GM18502 (cell line): ENCODE data around the gene DDRGK1.
"Not testable (repeated sequence)": the region's sequence is repeated elsewhere in the genome, so short reads cannot be mapped to it uniquely, and the experiment has no call there.

ENCODE experiments used
- ATAC-seq: cut with Tn5 transposase; IDR thresholded peaks from one replicate; pipeline ENCODE4 v1.9.1; 2021; ENCODE audit warnings: mild to moderate bottlenecking; ENCODE audit not compliant: unreplicated experiment, poor library complexity

The DDRGK1 gene

DNA sequence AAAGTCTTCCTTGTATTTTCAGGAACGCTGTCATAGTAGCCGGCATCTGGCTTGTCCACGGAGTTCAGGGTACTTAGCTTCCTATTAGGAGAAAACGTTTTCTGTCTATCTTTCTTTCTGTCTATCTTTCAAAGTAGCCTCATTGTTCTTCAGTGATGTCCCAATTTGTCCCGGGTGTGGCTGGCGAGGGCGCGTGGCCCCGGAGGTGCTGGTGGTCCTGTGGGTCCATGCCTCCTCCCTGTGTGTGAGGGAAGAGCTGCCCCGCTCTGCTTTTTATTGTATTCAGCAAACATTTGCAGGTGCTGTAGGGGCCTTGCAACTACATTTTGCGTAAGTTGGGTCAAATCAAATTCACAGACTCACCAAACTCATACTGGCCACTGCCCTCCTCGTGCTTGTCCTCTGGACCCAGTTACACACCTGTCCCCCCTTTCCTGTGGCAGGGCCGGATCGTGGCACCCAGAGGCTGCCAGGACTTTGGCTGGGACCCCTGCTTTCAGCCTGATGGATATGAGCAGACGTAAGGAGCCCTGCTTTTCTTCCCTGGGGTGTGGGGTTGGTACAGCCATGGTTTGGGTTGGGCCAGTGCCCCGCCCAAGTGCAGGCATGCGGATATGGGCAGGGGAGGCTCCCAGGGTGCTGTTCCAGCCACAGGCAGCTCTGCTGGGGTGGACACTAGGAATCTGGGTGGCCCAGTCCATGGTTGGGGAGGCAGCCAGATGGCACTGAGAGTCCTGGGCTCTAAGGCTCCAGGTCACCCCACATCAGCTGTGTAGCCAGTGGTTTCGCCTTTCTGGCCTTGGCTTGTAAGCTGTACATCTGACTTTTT, 17.1 kb upstream of the DDRGK1 start:
- ATAC-seq: no peak

DNA sequence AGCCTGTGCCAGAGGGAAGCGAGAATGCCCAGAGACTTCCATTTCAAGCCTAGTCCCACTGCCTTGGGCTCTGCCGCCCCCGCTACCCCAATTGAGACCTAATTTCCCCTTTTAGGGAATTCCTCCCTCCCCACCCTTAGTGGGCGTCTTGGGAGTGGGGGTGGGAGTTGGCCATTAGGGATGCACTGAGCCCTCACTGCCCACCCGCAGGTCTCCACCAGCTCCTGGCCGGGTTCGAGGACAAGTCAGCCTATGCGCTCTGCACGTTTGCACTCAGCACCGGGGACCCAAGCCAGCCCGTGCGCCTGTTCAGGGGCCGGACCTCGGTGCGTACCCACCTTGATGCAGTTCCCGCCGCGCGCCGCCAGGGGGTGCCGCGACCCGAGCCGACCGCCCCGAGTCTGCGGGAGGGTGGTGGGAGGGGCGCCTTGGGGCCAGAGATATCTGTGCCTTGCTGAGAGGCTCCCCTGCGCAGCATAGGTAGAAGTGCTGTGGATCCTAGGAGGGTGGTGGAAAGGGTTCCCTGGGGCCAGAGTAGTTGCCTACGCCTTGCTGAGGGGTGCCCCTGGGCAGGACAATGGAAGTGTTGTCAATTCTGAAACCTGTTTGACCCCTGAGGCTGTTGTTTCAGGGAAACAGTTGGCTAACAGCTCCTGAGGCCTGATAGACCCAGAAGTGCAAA, 14.0 kb upstream of the DDRGK1 start:
- ATAC-seq: peak; percentile 72

DNA sequence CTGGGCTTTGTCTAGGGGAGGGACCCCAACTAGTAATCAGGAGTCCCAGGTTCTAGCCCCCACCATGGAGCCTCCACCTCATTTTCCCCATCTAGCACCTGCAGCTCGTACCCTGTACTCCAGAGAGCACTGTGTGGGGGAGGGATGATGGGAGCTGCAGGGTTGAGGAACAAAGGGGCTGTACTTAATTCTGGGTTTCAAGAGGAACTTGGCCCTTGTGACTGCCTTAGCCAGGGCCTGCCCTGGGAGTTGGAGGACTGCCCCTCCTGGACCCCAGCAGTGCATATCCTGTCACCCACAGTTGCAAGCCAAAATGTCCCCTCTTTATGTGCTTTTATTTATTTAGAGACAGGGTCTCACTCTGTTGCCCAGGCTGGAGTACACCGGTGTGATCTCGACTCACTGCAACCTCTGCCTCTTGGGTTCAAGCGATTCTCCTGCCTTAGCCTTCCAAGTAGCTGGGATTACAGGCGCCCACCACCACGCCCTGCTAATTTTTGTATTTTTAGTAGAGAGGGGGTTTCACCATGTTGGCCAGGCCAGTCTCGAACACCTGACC, 11.0 kb upstream of the DDRGK1 start:
- ATAC-seq: not testable (repeated sequence)

DNA sequence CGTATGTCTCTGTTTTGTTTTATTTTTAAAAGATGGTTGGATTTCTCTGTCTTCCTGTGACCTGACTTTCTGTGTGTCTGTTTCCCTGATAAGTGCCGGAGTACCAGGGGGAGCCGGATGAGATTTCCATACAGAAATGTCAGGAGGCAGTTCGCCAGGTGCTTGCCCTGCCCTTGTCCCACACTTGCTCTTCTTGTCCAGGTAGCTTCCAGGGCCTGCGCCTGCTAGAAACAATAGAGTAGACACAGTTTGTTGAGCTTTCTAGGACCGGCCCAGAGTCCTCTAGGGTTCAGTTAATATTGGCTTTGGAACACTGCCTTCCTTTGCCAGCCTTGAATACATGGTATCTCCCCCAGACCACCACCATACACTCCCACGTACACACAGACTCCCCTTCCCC, 8.7 kb upstream of the DDRGK1 start:
- no peak for ATAC-seq

DNA sequence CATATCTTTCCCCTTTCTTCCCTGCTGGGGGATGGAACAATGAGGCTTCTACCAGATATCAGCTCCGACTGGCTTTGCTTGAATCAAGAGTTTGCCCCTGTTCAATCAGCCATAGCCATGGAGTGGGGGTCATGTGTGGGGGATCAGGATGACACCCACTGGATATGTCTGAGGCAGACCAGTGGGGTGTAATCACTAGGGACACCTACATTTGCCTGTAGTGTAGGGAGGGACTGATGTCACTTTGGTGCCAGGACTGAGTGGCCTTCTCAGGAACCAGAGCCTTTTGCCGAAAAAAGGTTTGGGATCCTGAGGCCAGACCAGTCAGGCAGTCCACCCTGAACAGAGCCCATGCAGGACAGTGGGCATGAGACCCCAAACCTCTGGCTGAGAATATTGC, 5.9 kb upstream of the DDRGK1 start:
- no peak for ATAC-seq

DNA sequence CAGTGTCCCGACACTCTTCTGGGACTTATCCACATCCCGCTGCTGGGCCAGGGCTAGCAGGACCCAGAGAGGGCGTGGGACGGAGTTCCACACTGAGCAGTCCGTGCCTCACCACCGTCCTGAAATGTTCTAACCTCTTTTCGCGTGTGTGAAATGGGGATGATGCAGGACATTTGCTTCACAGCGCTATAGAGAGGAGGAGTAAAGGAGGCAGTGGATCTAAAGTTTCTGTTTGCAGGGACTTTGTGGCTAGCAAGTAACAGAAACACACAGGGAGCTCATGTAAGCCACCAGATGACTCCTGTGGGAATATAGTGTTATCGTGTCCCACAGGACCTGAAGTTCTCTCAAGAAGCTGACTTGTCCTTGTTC, 5.5 kb upstream of the DDRGK1 start:
- ATAC-seq: peak; percentile 9

DNA sequence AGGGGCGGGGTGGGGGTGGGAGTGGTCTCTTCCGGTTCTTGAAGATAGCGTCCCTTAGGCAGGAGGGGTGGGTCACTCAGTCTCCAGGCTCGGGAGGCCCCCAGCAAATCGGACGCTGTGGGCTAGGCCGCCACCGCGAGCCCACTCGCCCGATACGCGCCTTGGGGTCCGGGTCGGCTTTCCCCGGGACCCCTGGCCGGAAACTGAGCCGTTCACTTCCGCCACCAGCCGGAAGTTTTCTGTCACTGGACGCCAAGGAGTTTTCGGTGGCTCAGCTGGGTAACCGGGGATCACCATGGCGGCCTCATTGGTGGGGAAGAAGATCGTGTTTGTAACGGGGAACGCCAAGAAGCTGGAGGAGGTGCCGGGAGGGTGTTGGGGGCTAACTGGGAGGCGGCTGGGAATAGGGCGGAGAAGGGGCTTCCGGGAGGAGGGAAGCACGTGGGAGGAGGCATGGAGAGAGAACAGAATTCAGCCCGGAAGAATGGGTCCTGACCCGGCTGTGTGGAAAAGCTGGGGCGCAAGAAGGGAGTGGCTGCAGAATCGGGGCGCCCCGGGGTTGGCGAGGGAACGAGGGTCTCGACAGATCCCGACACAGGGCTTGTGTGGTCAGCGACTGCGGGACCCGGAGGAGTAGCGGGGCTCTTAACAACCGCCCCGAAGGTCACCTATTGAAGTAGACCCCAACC, 4.9 kb upstream of the DDRGK1 start, which contains the start of gene ITPA:
Gene ITPA (plus strand): TSS at position 242 of the 689 bp plus-strand sequence. CDS start 54 bp downstream, at position 296.
- ATAC-seq: peak; percentile 48

DNA sequence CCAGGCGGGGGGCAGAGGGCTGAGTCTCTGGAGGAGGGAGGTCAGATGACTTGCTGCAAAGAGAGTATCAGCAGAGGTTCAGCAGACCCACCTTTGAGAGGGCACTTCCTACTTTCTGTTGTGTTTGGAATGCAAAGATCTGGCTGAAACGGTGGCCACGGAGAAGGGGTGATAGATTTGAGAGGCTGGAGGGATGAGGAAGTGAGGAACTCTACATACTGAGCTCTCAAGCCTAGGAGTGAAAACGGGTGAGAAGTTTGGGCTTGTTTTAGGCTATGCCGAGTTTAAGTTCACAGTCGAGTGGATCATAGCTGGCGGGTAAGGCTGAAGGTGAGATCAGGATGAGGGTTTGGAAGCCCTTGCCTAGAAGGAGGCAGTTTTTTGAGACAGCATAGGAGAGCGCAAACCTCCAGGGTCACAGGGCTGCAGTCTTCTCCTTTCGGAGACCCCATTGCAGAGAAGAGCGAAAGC, 4.3 kb upstream of the DDRGK1 start:
- no peak for ATAC-seq

DNA sequence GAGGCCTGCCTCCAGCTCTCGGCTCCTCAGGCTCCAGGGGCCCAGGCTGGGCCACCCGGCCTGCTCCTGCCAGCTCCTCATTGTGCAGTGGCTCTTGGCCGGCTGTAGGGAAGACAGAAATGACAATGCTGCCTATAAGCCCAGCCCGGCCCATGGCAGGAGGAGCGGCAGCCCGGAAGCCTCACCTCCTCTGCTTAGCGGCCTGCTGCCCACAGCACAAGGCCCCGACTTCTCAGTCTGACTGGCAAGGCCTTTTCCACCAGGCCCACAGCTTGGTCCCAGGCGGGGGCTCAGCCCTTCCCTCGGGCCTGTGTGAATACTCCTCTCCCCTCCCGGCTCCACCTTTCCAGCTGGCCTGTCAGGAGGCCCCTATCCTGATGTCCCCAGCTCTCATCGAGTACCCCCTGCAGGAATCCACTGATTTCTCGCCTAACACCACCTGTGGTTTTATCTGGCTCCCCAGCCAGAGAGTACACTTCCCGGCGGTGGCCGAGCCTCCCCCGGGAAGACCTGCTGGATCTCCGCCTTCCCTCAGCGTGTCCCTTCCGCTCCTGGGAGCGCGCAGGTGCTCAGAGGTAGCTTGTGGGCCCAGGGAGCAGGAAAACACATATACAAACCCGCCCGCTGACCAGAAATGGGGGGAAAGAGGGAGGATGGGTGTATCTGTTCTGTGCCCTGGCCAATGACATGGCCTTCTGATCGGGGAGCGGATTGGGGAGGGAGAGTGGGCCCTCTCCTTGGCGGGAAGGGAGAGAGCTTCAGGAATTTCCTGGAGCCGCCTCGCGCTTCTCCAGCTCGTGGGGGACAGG, 963 bp downstream of the DDRGK1 start:
- peak; percentile 31 for ATAC-seq

DNA sequence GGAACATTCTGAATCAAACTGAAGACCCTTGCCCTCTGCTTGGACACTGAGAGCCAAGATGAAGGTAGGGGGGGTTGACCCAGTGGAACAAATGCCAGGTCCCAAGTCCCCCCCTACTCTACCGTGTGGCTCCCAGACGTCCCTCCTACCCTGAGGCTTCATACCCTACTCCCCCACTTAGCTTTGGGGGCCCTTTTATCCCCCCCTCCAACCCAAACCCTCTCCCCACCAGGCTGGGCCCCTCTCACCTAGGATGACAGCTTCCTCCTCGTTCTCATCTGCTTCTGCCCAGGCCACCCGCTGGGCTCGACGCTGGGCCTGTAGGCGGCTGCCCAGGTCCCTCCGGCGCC, 1.5 kb downstream of the DDRGK1 start:
- no peak for ATAC-seq

DNA sequence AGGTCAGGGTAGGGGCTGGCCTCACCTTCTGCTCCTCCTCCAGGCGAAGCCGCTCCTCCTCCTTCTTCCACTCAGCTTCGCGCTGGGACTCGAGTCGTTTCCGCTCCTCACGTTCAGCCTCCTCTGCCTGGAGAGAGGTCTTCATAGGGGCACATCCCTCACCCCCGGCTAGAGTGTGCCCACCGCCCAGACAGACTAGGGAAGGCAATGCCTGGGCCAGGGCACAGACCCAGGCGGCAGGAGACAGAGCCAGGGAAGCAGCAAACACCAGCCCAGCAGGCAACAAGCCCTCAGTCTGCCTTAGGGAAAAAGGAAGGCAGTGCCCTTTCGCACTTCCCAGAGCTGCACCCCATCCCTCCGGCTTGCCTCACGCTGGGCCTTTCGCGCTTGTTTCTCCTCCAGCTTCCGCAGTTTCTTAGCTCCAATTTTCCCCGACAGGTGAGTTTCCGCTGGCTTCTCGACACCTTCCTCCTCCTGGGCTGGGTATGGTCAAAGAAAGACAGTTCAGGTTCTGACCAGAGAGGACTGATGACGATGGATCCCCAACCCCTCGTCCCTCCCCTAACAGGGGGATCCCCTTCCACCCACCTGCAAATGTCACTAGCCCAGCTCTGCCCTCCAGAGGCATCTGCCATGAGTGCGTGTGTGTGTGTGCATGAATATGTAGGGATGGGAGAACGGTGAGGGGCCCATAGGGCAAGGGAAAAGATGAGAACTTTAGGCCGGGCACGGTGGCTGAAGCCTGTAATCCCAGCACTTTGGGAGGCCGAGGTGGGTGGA, 4.3 kb downstream of the DDRGK1 start:
- no peak for ATAC-seq

DNA sequence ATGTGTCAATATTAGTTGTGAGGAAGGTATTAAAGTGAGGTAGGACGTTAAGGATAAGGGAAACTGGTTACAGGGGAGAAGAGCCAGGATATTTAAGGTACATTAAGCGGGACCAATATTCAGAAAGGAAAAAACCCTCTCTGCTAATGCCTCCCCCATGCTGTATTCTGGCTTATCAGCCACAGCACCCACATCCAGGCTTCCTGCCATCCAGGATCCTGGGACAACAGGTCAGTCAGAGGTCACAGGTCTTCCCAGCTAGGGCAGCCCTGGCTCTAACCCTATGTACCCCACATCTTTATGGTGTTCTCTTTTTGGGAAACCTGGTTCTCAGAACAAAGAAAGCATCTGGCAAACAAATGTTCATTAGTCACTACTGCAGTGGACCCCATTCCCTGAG, 5.3 kb downstream of the DDRGK1 start:
- ATAC-seq: no peak

DNA sequence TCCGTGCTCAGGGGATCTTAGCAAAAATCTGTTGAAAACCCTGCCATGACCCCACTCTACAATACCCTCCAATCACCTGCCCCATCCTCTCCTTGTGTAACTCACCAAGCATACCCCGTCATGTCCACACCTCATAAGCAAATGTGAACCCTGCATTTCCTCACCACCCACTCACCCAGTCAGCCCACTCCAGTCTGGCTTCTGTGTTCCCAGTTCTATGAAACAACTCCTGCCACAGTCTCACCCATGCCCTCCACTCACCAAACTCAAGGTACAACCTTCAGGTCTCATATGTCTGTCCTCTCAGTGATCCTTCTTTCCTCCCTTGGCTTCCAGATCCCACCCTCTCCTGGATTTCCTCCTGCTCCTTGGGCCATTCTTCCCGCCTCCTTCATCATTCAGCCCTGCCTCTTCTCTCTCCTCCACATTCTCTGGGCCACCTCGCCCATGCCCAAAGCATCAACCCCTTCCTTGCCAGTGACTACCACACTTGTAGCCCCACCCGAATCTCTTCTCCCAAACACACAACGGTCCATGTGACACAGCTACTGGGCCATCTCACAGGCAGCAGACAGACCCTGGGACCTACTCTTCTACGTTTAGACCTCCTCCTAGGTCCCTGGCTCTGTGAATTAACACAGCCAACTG, 8.8 kb downstream of the DDRGK1 start:
- no peak for ATAC-seq

DNA sequence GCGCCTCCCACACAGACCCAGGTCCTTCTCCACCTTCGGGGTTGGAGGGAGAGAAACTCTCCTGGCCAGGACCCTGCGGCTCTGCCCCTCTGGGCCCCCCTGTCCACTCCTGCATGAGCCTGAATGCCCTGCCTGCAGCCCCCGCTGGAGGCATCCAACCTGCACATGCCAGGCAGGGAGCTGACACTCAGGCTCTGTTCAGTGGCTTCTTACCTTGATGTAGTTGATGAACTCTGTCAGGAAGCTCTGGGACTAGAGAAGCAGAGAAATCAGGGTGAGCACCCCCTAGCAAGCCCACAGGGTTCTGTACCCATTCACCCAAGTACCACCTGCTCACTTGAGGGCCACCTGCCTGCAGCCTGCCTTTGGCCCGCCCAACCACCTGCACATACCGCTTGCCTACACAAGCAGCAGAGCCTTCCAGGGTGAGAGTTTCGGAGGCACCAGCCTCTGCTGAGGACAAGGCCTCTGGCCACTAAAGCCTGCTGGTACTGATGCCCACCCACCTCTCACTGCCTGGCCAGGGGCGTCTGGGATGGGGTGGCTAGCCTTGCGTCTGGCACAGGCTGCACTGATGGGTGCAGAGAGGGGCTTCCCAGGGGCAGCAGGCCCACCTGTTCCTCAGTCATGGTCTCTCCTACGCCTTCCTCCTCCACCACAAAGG, 9.7 kb downstream of the DDRGK1 start:
- ATAC-seq: no peak

DNA sequence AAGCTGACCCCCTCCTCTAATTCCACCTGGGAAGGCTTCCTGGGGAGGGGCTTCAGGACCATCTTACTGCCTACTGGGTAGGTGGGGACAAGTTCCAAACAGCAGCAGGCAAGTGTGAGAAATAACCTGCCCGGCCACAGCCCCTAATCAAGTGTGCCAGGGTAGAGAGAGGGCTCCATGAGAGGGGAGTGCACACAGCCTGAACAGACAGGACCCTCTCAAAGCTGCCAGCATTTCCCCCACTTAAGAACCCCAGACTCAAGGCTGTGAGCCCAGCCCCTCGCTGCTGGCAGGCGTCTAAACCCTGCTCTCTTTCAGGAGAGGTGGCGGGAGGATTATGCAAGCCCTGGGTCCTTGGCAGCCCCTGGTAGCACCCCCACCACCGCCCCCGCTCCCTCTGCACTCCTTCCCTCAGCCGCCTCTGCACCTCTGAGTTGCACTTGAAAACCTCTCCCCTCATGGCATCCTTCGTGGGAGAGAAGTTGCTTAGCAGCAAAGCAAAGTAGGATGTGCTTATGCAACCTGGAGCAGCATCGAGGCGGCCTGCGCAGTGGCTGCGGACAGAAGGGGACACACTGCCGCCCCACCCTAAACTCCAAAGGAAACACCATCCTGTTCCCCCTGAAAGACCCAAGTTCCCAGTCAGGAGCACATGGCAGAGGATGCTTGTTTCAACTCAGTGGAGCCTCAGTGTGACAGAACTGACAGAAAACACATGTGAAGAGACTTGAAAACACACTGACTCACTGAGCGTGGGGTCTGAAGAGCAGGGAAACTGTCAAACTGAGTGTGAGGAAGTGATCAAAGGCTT, 10.5 kb downstream of the DDRGK1 start:
- no peak for ATAC-seq

DNA sequence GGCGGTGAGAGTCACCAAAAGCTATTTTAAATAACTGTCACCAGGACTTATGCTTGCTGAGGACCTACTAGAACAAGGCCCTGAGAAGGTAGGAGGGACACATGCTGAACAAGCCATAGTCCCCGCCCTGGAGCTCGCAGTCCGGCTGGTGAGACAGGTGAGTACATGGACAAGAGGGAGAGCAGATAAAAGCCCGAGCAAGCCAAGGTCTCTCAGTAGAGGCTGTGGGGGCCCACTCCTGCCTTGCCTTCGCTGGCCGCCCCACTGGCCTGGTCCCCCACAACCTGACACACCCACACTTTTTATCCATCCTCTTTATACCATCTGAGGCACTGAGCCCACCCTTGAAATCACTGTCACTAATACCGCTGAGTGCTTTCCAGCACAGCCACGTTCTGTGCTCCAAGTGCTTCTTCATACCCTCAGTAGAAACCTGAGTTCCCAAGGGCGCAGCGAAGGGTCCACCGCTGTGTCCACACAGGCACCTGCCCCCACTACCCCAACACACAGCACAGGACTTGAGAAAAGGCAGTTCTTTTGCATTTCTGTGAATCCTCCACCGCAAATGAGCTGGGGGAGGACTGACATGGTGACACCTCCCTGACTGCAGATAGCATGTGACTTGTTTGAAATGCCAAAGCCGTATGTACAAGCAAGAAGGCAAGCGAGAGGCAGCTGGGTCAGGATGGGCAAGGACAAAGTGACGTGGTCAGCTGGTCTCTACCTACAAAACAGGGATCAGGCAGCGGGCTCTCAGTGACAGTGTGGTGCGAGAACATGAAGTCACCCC, 12.1 kb downstream of the DDRGK1 start:
- no peak for ATAC-seq

DNA sequence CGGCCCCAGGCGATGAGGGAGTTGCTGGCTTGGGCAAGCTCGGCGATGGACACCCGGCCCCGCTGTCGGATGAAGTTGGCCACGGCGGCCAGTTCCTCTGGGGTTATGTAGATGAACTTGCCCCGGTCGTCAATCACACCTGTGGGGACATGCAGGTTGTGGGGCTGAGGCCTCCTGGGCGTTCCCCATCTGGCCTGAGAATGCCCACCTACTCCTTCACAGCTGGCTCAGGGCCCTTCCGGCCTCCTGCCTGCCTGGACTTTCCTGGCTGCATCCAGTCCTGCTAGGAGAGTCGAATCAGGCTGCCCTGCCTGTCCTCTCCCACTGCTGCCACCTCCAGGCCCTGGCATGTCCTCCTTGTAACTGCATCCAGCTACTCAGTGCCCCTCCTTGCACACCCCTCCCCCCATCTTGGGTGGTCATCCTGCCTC, 13.8 kb downstream of the DDRGK1 start:
- ATAC-seq: no peak
